Measurements from ENCODE around the gene POLR2F.
"Not testable (repeated sequence)": the region's sequence is repeated elsewhere in the genome, so short reads cannot be mapped to it uniquely, and the experiment has no call there.

The POLR2F gene

DNA sequence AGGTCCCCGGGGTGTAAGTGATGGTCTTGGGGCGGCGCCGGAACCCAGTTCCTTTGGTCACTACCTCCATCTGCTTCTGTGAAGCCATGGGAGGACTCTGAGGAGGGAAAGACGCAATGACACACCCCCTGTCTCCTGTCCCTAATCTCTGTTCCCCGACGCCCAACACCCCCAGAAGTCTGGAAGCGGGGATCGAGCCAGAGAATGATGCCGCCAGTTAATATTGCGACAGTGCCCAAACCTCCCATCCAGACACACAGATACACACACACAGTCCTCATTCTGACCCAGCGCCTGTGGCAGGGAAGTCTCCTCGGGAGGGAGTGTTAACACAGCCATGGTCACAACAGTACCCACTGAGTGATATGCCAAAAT is 450 bp upstream of the POLR2F start:
- no peak for DNase-seq (ENCODE audit: low read depth, low spot score)

- no peak for DNase-seq (ENCODE audit: low read depth, low spot score)
Measured at GRCh38 chr22:37954686-37955085, 1.2 kb downstream of the POLR2F start.

DNA sequence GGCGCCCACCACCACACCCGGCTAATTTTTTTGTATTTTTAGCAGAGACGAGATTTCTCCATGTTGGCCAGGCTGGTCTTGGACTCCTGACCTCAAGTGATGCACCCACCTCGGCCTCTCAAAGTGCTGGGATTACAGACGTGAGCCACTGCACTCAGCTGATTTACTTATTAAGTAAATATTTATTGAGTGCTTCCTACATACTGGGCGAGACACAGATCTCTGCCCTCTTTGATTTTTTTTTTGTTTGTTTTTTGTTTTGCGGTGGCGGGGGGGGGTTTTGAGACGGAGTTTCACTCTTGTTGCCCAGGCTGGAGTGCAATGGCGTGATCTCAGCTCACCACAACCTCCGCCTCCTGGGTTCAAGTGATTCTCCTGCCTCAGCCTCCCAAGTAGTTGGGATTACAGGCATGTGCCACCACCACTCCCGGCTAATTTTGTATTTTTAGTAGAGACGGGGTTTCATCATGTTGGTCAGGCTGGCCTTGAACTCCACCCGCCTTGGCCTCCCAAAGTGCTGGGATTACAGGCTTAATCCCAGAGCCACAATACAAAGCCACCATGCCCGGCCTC is 2.4 kb downstream of the POLR2F start:
- DNase-seq (ENCODE audit: low read depth, low spot score) = not testable (repeated sequence)

- DNase-seq (ENCODE audit: low read depth, low spot score) = no peak
Measured at GRCh38 chr22:37957232-37957631, 3.7 kb downstream of the POLR2F start.

GRCh38 chr22:37959231-37959825 is 5.8 kb downstream of the POLR2F start:
- no peak for DNase-seq (ENCODE audit: low read depth, low spot score)

GRCh38 chr22:37961062-37961461 is 7.6 kb downstream of the POLR2F start:
- DNase-seq (ENCODE audit: low read depth, low spot score) = no peak

GRCh38 chr22:37965940-37966664 is 12.6 kb downstream of the POLR2F start:
- no peak for DNase-seq (ENCODE audit: low read depth, low spot score)

- no peak for DNase-seq (ENCODE audit: low read depth, low spot score)
Measured at GRCh38 chr22:37967147-37967546, 13.6 kb downstream of the POLR2F start.

- DNase-seq (ENCODE audit: low read depth, low spot score) = no peak
Measured at GRCh38 chr22:37967637-37968451, 14.3 kb downstream of the POLR2F start.

- DNase-seq (ENCODE audit: low read depth, low spot score) = no peak
Measured at GRCh38 chr22:37968452-37969251, 15.2 kb downstream of the POLR2F start.

DNA sequence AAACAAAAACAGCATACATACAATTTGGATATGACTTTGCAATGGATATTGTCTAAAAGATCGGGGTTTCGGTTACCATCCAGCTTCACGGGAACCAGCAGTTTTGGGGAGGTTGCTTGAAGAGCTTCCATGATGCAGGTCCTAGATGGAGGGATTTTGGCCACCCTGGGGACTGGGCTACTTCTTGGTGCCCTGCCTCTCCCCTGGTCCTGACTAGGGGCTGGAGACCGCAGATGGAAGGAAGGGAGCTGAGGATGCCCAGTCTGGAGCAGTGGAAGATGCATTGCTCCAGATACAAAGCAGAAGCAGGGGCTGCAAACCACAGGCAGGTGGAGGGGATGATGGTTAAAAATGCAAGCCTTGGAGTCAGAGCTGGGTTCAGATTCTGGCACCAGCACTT is 17.4 kb downstream of the POLR2F start:
- no peak for DNase-seq (ENCODE audit: low read depth, low spot score)

DNA sequence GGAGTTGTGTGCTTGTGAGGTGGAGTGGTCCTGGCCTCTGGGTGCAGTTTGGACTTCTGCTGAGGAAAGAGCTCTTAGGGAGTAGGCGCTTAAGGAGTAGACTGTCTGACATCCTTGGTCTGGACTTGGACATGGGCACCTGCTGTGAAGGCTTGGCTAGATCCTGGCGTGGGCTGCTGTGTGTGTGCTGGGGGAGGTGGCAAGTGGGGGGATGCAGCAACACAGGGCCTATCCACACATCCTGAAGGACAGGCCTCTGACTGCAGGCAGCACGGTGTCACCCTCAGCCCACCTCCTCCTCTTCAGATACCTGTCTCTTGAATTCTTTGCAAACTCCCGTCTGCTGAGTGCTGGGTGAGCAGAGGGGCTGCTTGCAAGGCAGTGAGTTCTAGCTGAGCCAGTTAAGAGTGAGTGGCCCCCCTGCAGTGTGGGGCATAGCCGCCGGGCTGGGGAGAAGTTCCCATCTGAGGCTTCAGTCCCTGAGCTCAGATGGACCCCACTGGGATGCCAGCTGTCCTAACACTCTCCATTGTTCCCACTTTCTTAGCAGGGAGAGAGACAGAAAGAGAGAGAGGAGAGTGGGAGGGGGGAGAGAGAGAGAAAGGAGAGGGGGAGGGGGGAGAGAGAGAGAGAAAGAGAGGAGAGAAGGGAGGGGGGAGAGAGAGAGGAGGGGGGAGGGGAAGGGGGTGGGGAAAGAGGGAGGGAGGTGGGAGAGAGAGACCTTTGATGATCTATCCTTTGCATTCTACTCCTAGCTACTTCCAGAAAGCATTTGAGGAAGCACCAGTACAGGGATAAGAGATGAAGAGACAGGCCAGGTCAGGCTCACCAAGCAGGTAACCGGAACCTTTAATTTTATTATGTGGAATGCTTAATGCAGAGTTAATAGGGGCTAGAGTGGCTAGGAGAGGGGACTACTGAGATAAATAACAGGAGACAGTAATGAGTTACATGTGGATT is 18.3 kb downstream of the POLR2F start:
- no peak for DNase-seq (ENCODE audit: low read depth, low spot score)

- DNase-seq (ENCODE audit: low read depth, low spot score) = no peak
Measured at GRCh38 chr22:37972527-37972926, 19.0 kb downstream of the POLR2F start.

DNA sequence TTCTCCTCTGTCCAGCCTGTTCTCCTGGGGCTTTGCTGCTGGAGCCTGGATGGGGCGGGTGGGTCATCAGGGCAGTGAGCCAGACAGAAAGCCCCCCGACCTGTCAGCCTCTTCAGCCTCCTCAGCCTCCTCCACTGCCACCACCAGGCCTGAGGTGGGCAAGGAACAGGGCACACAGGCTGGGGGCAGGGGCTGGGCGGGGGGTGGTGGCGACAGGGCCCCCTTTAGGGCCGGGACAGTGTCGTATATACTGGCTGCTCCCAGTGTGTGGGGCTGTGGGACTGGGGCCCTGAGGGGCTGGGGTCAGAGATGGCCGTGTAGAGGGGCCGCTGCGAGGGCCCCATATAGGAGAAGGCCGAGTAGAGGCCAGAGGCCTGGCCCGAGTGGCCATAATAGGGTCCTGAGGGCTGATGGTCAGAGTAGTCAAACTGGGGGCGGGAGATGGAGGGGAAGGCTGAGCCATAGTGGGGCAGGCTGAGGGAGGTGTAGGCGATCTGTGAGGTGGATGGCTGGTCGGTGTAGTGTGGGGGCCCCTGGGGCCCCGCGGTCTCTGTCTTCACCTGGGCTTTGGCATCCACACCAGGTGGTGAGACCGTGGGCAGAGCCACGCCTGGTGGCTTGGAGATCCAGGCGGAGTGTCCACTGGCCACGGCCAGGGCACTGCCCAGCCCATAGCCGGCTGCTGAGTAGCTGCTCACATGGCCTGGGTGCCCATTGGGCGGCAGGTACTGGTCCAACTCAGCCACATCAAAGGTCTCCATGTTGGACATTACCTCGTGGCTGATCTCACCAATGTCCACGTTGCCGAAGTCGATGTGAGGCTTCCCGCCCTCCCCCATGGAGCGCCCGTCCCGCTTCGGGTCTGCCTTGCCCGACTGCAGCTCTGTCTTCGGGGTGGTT is 20.0 kb downstream of the POLR2F start:
- DNase-seq (ENCODE audit: low read depth, low spot score) = no peak

DNA sequence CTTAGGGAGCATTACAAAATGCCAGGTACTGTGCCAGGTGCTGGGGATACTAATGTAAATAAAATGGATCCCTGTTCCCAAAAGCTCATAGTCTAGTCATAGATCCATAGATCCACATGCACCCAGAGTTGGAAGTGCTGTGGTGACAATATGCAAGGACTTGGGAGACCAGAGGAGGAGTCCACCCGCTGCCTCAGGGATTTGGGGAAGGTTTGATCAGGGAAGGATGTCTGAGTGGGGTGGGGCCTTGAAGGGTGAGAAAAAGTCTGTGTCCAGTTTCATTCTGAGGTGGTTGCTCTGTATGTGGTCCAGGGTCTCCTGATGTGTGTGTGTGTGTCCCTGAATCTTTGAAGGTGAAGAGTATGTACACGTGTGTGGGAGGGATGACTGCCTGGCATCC is 21.7 kb downstream of the POLR2F start:
- DNase-seq (ENCODE audit: low read depth, low spot score) = no peak

- not testable (repeated sequence) for DNase-seq (ENCODE audit: low read depth, low spot score)
Measured at GRCh38 chr22:37976022-37976421, 22.5 kb downstream of the POLR2F start.

DNA sequence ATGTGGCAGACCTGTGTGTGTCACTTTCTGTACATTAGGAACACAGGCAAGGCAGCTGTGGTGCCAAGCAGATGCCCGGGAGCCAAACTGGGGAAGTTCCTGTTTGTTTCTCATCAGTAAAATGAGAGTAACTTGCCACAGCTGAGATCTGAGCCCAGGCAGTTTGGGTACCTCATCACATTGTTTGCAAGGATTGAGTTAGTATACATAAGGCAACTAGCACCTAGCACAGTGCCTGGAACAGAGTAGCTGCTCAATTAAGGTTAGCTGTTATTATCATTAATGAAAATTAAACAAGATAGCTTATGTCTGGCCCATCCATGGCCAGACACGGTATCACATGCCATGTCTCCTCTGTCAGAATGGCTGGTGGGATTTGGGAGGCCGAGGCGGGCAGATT is 23.0 kb downstream of the POLR2F start:
- no peak for DNase-seq (ENCODE audit: low read depth, low spot score)

GRCh38 chr22:37979782-37980181 is 26.3 kb downstream of the POLR2F start:
- DNase-seq (ENCODE audit: low read depth, low spot score) = no peak

DNA sequence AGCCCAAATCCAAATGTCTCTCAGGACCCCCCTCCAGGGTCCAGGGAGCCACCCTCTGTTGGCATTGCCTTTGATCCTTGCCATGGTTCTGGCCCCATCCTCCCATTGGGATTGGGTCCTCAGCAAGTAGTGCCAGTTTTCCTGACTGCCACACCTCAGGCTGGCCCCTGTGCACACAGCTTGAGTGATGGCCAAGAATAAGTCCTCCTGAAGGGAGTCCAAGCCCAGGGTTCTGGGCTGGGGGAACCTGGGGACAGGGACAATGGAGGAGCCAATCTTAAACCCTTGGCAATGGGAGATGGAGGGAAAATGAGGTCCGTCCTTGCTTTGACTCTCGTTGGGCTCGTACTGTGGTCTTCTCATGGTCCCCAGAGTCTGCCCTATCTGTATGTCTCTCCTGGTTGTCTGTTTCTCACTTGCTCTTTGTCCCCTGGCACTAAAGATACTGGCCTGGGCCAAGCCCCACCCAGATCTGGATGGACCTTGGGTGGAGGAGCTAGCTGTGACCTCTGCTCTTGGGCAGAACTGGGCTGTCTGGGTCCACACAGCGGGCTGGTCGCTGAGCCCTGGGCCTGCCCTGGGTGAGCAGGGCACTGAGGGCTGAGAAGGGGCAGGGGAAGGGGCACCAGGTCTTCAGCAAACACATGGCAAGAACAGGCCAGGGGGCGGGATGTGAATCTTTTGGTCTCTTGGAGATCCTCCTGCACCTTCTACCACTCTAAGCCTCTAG is 27.9 kb downstream of the POLR2F start:
- DNase-seq (ENCODE audit: low read depth, low spot score) = no peak

Measured in smooth muscle cell of the brain vasculature (primary cell).